Mucosa of descending colon (tissue), 3 donors: ENCODE results near the gene DPH7. TPM values are rescaled to one million over a fixed set of nuclear protein-coding genes. Genes with fewer than 3 reads are reported as not detected.
"Not testable (repeated sequence)": the region's sequence is repeated elsewhere in the genome, so short reads cannot be mapped to it uniquely, and the experiment has no call there.

Source experiments
- ATAC-seq: fragments of 200-7000 bp; cut with Tn5 transposase; one replicate; pipeline ENCODE4 v1.9.1; 2020; ENCODE audit warnings: mild to moderate bottlenecking, moderate library complexity
- DNase-seq, 3 donors: peaks; one replicate each; pipeline ENCODE4 v3.0.0-alpha.2; 2020
- H3K36me3 ChIP-seq: fragments of 200-600 bp; one replicate; pipeline ENCODE4 v1.8.0; 2021; ENCODE audit warnings: low read depth, mild to moderate bottlenecking
- H3K4me1 ChIP-seq: fragments of 200-600 bp; one replicate; pipeline ENCODE4 v1.8.0; 2021; ENCODE audit warnings: low read depth, mild to moderate bottlenecking
- H3K4me3 ChIP-seq: fragments of 200-600 bp; one replicate; pipeline ENCODE4 v1.8.0; 2021; ENCODE audit warnings: mild to moderate bottlenecking
- H3K9me3 ChIP-seq: fragments of 200-600 bp; one replicate; pipeline ENCODE4 v1.8.0; 2021; ENCODE audit warnings: mild to moderate bottlenecking
- intact Hi-C, 2 donors: fragments of 100-400 bp; cut with DNase I in 1 of 2; cut with micrococcal nuclease in 1 of 2; formaldehyde crosslinking; loops; one replicate each; pipeline versions ENCODE4 v1.11.0 to v1.11.1; 2022; cut with DNase I, micrococcal nuclease
- total RNA-seq, 3 donors: library from RNA; stranded (reverse); fragmentation: NEBNext Ultra II Directional in 2 of 3; extraction: Animal tissue kit (Norgen Biotek cat#: 25700) in 2 of 3; gene quantifications; one replicate each; pipeline versions ENCODE4 v1.2.1 to v1.2.4, GENCODE V29; 2021 to 2023
- TF ChIP-seq, protein P1 (sequence below): fragments of 200-600 bp; IDR thresholded peaks from one replicate; pipeline ENCODE4 v1.8.0; 2022; ENCODE audit warnings: antibody characterized with exemption, mild to moderate bottlenecking
- donor health status: DM: no; HTN: no; CAD: no; lungs with moderate emphysema.
- donor health status: DM: no; HTN: no; CAD: no.
- donor health status: DM: no; HTN: yes; CAD: no.

Gene DPH7
- total RNA-seq, 3 donors from 2014 or later, result 24.5 to 33.5 (median 29.3) TPM

DNA sequence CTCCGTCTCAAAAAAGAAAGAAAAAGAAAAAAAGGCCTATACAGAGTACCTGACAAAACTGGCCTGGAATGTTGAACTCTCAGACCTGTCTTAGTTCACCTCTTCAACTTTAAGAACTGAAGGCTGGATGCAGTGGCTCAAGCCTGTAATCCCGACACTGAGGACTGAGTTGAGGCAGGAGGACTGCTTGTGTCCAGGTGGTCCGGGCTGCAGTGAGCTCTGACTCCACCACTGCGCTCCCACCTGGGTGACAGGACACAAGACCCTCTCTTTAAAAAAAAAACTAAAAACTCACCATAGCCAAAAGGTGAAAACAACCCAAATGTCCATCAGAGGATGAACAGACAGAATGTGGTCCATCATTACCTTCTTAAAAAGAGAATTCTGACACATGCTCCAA, 20.6 kb downstream of the DPH7 start:
- ATAC-seq (no peak), DNase-seq (no peak)
- Histone ChIP-seq H3K4me3 (no peak overlapping the region), H3K4me1 (peaks cover 4% of the 10 kb centered on the region), H3K9me3 (no peaks in the 10 kb centered on the region), H3K36me3 (no peaks in the 10 kb centered on the region)
- intact Hi-C loops, result no loop called here
- TF ChIP-seq, protein P1, sequence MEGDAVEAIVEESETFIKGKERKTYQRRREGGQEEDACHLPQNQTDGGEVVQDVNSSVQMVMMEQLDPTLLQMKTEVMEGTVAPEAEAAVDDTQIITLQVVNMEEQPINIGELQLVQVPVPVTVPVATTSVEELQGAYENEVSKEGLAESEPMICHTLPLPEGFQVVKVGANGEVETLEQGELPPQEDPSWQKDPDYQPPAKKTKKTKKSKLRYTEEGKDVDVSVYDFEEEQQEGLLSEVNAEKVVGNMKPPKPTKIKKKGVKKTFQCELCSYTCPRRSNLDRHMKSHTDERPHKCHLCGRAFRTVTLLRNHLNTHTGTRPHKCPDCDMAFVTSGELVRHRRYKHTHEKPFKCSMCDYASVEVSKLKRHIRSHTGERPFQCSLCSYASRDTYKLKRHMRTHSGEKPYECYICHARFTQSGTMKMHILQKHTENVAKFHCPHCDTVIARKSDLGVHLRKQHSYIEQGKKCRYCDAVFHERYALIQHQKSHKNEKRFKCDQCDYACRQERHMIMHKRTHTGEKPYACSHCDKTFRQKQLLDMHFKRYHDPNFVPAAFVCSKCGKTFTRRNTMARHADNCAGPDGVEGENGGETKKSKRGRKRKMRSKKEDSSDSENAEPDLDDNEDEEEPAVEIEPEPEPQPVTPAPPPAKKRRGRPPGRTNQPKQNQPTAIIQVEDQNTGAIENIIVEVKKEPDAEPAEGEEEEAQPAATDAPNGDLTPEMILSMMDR, result no peak

DNA sequence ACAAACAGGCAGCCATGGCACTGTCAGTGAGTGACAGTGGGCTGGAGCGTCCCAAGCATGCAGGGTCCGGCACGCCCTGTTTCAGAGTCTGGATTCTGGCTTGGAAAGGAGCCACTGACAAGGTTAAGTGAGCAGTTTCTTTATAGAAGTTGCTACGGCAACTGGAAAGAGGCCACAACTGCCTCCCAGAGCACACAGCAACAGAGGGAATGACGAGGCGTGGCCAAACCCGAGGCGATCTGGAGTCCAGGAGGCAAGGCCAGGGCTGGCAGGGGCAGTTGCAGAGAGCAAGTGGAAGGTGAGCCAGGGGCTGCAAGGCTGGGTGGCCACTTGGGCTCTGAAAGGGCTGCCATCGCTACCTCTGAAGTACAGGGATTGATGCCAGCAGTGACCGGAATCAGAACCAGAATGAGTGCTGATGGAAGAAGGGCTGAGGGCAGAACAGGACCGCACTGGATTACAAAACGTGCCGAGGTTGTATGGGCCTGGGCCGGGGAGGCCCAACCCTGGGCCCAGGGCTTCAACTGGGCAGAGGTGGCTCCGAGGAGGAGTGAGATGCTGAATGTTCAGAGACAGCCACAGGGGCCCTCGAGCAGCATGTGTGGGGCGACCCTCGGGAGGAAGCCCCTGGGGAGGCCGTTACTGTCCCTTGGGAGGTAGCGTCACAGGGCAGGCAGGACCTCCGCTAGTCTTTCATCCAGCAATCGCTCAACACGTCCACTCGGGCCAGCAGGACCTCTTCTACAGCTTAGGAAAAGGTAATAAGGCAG, 22.5 kb downstream of the DPH7 start:
- peak in 2 of 3 donors; percentile 73 to 75 for DNase-seq
- no peak overlapping the region for H3K4me3 ChIP-seq
- peaks cover 8% of the 10 kb centered on the region for H3K4me1 ChIP-seq
- H3K36me3 ChIP-seq, result no peaks in the 10 kb centered on the region
- peak; percentile 60 for ATAC-seq
- no peaks in the 10 kb centered on the region for H3K9me3 ChIP-seq
- TF ChIP-seq, protein P1, result no peak
- intact Hi-C loops, result no loop called here

DNA sequence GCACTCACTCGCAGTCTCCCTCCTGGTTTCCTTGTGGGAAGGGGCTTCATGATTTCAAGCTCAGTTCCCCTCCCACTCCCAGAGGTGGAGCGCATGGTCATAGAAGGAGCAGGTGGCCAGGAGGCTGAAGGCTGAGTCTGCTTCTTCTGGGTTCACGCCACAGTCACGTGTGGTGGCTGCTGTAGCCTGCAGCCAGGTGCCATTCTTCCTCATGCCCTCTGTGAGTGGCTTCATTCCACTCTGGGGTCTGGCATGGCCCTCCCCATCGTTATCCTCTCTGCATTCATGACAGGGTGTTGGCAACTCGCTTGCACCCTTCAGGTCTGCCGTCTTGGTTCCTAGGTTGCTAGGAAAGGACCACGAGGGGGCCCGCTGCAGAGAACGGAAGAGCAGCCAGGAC, 23.5 kb downstream of the DPH7 start:
- TF ChIP-seq, protein P1, result no peak

DNA sequence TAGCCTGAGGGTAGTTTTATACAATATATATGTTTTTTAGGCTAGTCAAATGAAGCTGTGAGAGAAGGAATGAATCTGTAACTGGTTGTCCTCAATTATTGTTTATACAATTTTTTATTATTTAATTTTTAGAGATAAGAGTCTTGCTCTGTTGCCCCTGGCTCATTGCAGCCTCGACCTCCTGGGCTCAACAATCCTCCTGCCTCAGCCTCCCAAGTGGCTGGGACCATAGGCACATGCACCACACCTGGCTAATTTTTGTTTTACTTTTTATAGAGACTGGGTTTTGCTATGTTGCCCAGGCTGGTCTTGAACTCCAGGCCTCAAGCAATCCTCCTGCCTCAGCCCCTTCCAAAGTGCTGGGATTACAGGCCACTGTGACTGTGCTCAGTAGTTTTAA, 24.4 kb downstream of the DPH7 start:
- DNase-seq (no peak), ATAC-seq (no peak)
- no peak overlapping the region for H3K4me3 ChIP-seq
- peaks cover 14% of the 10 kb centered on the region for H3K4me1 ChIP-seq
- H3K36me3 ChIP-seq, result no peaks in the 10 kb centered on the region
- TF ChIP-seq, protein P1, result no peak
- H3K9me3 ChIP-seq, result no peaks in the 10 kb centered on the region
- intact Hi-C loops, result no loop called here

More for the DNA sequence above, 23.5 kb downstream of the DPH7 start:
- Histone ChIP-seq H3K36me3 (no peaks in the 10 kb centered on the region), H3K4me3 (no peak overlapping the region), H3K9me3 (no peaks in the 10 kb centered on the region), H3K4me1 (peaks cover 8% of the 10 kb centered on the region)
- DNase-seq, result no peak
- ATAC-seq, result no peak
- intact Hi-C loops, result no loop called here

DNA sequence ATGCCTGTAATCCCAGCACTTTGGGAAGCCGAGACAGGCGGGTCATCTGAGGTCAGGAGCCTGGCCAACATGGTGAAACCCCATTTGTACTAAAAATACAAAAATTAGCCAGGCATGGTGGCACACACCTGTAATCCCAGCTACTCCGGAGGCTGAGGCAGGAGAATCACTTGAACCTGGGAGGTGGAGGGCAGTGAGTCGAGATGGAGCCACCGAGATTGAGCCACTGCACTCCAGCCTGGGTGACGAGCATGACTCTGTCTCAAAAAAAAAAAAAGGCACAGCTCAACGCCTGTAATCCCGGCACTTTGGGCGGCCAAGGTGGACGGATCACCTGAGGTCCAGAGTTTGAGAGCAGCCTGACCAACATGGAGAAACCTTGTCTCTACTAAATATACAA, 25.1 kb downstream of the DPH7 start:
- H3K4me3 ChIP-seq, H3K9me3 ChIP-seq, DNase-seq, ATAC-seq, H3K36me3 ChIP-seq, intact Hi-C loops: not testable (repeated sequence)
- peaks cover 17% of the 10 kb centered on the region for H3K4me1 ChIP-seq

DNA sequence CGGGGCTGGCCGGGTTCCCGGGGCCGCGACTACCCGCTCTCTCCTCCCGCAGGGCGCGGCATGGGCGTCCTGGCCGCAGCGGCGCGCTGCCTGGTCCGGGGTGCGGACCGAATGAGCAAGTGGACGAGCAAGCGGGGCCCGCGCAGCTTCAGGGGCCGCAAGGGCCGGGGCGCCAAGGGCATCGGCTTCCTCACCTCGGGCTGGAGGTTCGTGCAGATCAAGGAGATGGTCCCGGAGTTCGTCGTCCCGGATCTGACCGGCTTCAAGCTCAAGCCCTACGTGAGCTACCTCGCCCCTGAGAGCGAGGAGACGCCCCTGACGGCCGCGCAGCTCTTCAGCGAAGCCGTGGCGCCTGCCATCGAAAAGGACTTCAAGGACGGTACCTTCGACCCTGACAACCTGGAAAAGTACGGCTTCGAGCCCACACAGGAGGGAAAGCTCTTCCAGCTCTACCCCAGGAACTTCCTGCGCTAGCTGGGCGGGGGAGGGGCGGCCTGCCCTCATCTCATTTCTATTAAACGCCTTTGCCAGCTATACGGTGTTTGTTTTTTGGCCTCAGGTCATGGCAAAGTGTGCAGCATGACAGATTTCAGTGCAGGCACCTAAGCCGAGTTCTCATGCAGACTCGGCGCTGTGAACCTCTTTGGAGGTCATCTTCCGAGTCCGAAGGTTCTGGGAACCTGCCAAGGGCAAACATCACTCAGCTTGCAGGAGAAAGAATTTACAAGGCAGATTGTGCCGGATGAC, 26.5 kb downstream of the DPH7 start:
- TF ChIP-seq, protein P1, result no peak
- DNase-seq (peak in 1 of 3 donors; percentile 51), ATAC-seq (peak; percentile 39)
- intact Hi-C loops, result no loop called here
- Histone ChIP-seq H3K4me3 (peak overlapping the region; percentile 61), H3K36me3 (no peaks in the 10 kb centered on the region), H3K4me1 (peaks cover 17% of the 10 kb centered on the region), H3K9me3 (no peaks in the 10 kb centered on the region)
